Fibroblast of mammary gland (primary cell): ENCODE data around the gene BAHD1.

Experiments
- DNase-seq: peaks from one replicate; pipeline ENCODE4 v3.0.0-alpha.2; 2010; ENCODE audit warnings: low read depth
- H3K4me3 ChIP-seq: 2 replicates; pipeline ENCODE4 v1.5.1; 2011; ENCODE audit warnings: low read depth, mild to moderate bottlenecking, low read length, moderate library complexity; ENCODE audit not compliant: control insufficient read depth
- CTCF ChIP-seq: conservative IDR thresholded peaks from 2 replicates; pipeline ENCODE4 v1.5.1; 2011; ENCODE audit warnings: low read depth, low read length, inconsistent platforms; ENCODE audit not compliant: control insufficient read depth, insufficient read depth

Gene BAHD1

GRCh38 chr15:40405501-40406381 lies 35.0 kb upstream of the BAHD1 start, which contains the start of gene IVD:
Gene IVD, plus strand, starts transcription at chr15:40405795. Its CDS starts 33 bp downstream, at chr15:40405828.
- DNase-seq = peak; percentile 95
- H3K4me3 ChIP-seq = peak within 1 kb of the TSS; percentile 86
- TF ChIP-seq CTCF = no peak

- TF ChIP-seq CTCF = no peak
- no peak overlapping the region for H3K4me3 ChIP-seq
- no peak for DNase-seq
Measured at GRCh38 chr15:40407330-40407990, 33.3 kb upstream of the BAHD1 start.

- no peak for TF ChIP-seq CTCF
- no peak overlapping the region for H3K4me3 ChIP-seq
- no peak for DNase-seq
Measured at GRCh38 chr15:40409366-40409765, 31.4 kb upstream of the BAHD1 start.

- DNase-seq = no peak
- H3K4me3 ChIP-seq = no peak overlapping the region
- no peak for TF ChIP-seq CTCF
Measured at GRCh38 chr15:40410476-40410875, 30.3 kb upstream of the BAHD1 start.

- no peak for TF ChIP-seq CTCF
- DNase-seq = no peak
- no peak overlapping the region for H3K4me3 ChIP-seq
Measured at GRCh38 chr15:40412095-40412759, 28.5 kb upstream of the BAHD1 start.

GRCh38 chr15:40413036-40413435 lies 27.7 kb upstream of the BAHD1 start:
- TF ChIP-seq CTCF = no peak
- no peak for DNase-seq
- no peak overlapping the region for H3K4me3 ChIP-seq
